Loucy (cell line): Measurements from ENCODE around the gene KRTAP9-7.

ENCODE experiments used
- H2AFZ ChIP-seq: fragments of 200-600 bp; sonication (generic); 2 replicates; pipeline ENCODE4 v1.6.0; 2016; ENCODE audit warnings: antibody characterized with exemption, mild to moderate bottlenecking, low read length, moderate library complexity
- H3F3A ChIP-seq: fragments of 200-600 bp; 2 replicates; pipeline ENCODE4 v1.6.0; 2016; ENCODE audit warnings: antibody characterized with exemption, low read depth, mild to moderate bottlenecking
- H3K27me3 ChIP-seq: fragments of 200-600 bp; sonication (generic); 2 replicates; pipeline ENCODE4 v1.6.1; 2014; ENCODE audit warnings: low read length, mild to moderate bottlenecking; ENCODE audit not compliant: insufficient read depth, poor library complexity, severe bottlenecking
- H3K36me3 ChIP-seq: fragments of 200-600 bp; sonication (generic); 2 replicates; pipeline ENCODE4 v1.6.1; 2016; ENCODE audit warnings: low read length; ENCODE audit not compliant: insufficient read depth
- H3K4me1 ChIP-seq: fragments of 200-600 bp; sonication (generic); 2 replicates; pipeline ENCODE4 v1.5.1; 2014; ENCODE audit warnings: low read length, mild to moderate bottlenecking; ENCODE audit not compliant: insufficient read depth, poor library complexity, severe bottlenecking
- H3K4me2 ChIP-seq: fragments of 200-600 bp; sonication (generic); 2 replicates; pipeline ENCODE4 v1.6.0; 2014; ENCODE audit warnings: antibody characterized with exemption, low read length, low read depth, mild to moderate bottlenecking; ENCODE audit not compliant: poor library complexity, severe bottlenecking
- H3K4me3 ChIP-seq: fragments of 200-600 bp; sonication (generic); 2 replicates; pipeline ENCODE4 v1.5.1; 2014; ENCODE audit warnings: low read length, mild to moderate bottlenecking, mixed read lengths; ENCODE audit not compliant: poor library complexity, severe bottlenecking
- H3K79me2 ChIP-seq: fragments of 200-600 bp; sonication (generic); 2 replicates; pipeline ENCODE4 v1.6.1; 2014; ENCODE audit warnings: low read length; ENCODE audit not compliant: insufficient read depth
- H3K9ac ChIP-seq: fragments of 200-600 bp; sonication (generic); 2 replicates; pipeline ENCODE4 v1.6.0; 2014; ENCODE audit warnings: mild to moderate bottlenecking, low read depth, low read length, moderate library complexity; ENCODE audit not compliant: poor library complexity, severe bottlenecking
- H3K9me2 ChIP-seq: fragments of 200-600 bp; sonication (generic); replicated peaks from 2 replicates; pipeline ENCODE4 v1.6.1; 2016; ENCODE audit warnings: low read depth, low read length, mixed read lengths
- H3K9me3 ChIP-seq: fragments of 200-600 bp; sonication (generic); 2 replicates; pipeline ENCODE4 v1.6.1; 2014; ENCODE audit warnings: mild to moderate bottlenecking, antibody characterized with exemption, low read length, low read depth; ENCODE audit not compliant: insufficient read depth
- H4K20me1 ChIP-seq: fragments of 200-600 bp; sonication (generic); 2 replicates; pipeline ENCODE4 v1.6.0; 2014; ENCODE audit warnings: antibody characterized with exemption, low read length, mild to moderate bottlenecking; ENCODE audit not compliant: insufficient read depth, poor library complexity, severe bottlenecking
- CTCF ChIP-seq: fragments of 200-600 bp; sonication (generic); conservative IDR thresholded peaks from 2 replicates; pipeline ENCODE4 v1.5.1; 2014; ENCODE audit warnings: mild to moderate bottlenecking, antibody characterized with exemption, low read length
- EZH2phosphoT487 ChIP-seq: fragments of 200-600 bp; IDR thresholded peaks from 2 replicates; pipeline ENCODE4 v1.6.1; 2018; ENCODE audit warnings: antibody characterized with exemption, mild to moderate bottlenecking, moderate library complexity, borderline replicate concordance

KRTAP9-7 gene

GRCh38 chr17:41287050-41287449 lies 11.6 kb downstream of the KRTAP9-7 start:
- Histone ChIP-seq H3F3A (no peaks in the 10 kb centered on the region), H4K20me1 (no peaks in the 10 kb centered on the region), H3K4me1 (peaks cover 20% of the 10 kb centered on the region), H3K79me2 (no peaks in the 10 kb centered on the region), H3K27me3 (no peaks in the 10 kb centered on the region), H3K36me3 (no peaks in the 10 kb centered on the region), H3K9me3 (no peaks in the 10 kb centered on the region), H2AFZ (no peak overlapping the region), H3K9ac (no peak overlapping the region), H3K4me3 (no peak overlapping the region), H3K9me2 (no peaks in the 10 kb centered on the region), H3K4me2 (no peak overlapping the region)
- no peak for TF ChIP-seq CTCF
- TF ChIP-seq EZH2phosphoT487: no peak

- Histone ChIP-seq H3K9ac (no peak overlapping the region), H4K20me1 (no peaks in the 10 kb centered on the region), H2AFZ (no peak overlapping the region)
These were observed 18.5 kb downstream of the KRTAP9-7 start for GRCh38 chr17:41294016-41294415.

GRCh38 chr17:41296846-41297245 lies 21.3 kb downstream of the KRTAP9-7 start:
- H3K79me2 ChIP-seq: no peaks in the 10 kb centered on the region
- no peak overlapping the region for H3K9ac ChIP-seq
- H3K4me1 ChIP-seq: peaks cover 7% of the 10 kb centered on the region
- H3K27me3 ChIP-seq: no peaks in the 10 kb centered on the region
- no peaks in the 10 kb centered on the region for H3F3A ChIP-seq
- H3K9me2 ChIP-seq: no peaks in the 10 kb centered on the region
- no peak overlapping the region for H3K4me2 ChIP-seq
- no peaks in the 10 kb centered on the region for H3K9me3 ChIP-seq
- no peaks in the 10 kb centered on the region for H4K20me1 ChIP-seq
- H3K4me3 ChIP-seq: no peak overlapping the region
- H3K36me3 ChIP-seq: no peaks in the 10 kb centered on the region
- TF ChIP-seq EZH2phosphoT487: no peak
- TF ChIP-seq CTCF: no peak
- no peak overlapping the region for H2AFZ ChIP-seq

More at GRCh38 chr17:41294016-41294415, 18.5 kb downstream of the KRTAP9-7 start:
- H3F3A ChIP-seq: no peaks in the 10 kb centered on the region
- no peaks in the 10 kb centered on the region for H3K9me3 ChIP-seq
- no peak overlapping the region for H3K4me2 ChIP-seq
- no peak overlapping the region for H3K4me3 ChIP-seq
- no peaks in the 10 kb centered on the region for H3K9me2 ChIP-seq
- TF ChIP-seq CTCF (no peak), EZH2phosphoT487 (no peak)
- H3K36me3 ChIP-seq: no peaks in the 10 kb centered on the region
- no peaks in the 10 kb centered on the region for H3K79me2 ChIP-seq
- H3K4me1 ChIP-seq: no peaks in the 10 kb centered on the region
- no peaks in the 10 kb centered on the region for H3K27me3 ChIP-seq
